Fibroblast of skin of scalp (primary cell): ENCODE measurements around the gene GLP2R.
A peak's percentile ranks its signal among the peaks of the same experiment; 100 is the strongest.

Experiments used
- DNase-seq: peaks from one replicate; pipeline ENCODE4 v3.0.0-alpha.2; 2013

Gene GLP2R

GRCh38 chr17:9855036-9855435, 29.3 kb downstream of the GLP2R start:
- DNase-seq: no peak

- DNase-seq: no peak
Observed at GRCh38 chr17:9859781-9860180, 34.1 kb downstream of the GLP2R start.

- no peak for DNase-seq
Observed at GRCh38 chr17:9860851-9861250, 35.1 kb downstream of the GLP2R start.

GRCh38 chr17:9862220-9862619, 36.5 kb downstream of the GLP2R start:
- no peak for DNase-seq

- DNase-seq: no peak
Observed at GRCh38 chr17:9862949-9863348, 37.2 kb downstream of the GLP2R start.

GRCh38 chr17:9865586-9865985, 39.9 kb downstream of the GLP2R start:
- no peak for DNase-seq

- DNase-seq: no peak
Observed at GRCh38 chr17:9868552-9868951, 42.8 kb downstream of the GLP2R start.

GRCh38 chr17:9872852-9873251, 47.1 kb downstream of the GLP2R start:
- DNase-seq: no peak

- DNase-seq: no peak
Observed at GRCh38 chr17:9874722-9875121, 49.0 kb downstream of the GLP2R start.

GRCh38 chr17:9875441-9875840, 49.7 kb downstream of the GLP2R start:
- peak; percentile 63 for DNase-seq

- no peak for DNase-seq
Observed at GRCh38 chr17:9878356-9878755, 52.6 kb downstream of the GLP2R start.

GRCh38 chr17:9878786-9879525, 53.2 kb downstream of the GLP2R start:
- peak; percentile 51 for DNase-seq

GRCh38 chr17:9880582-9880999, 54.9 kb downstream of the GLP2R start:
- DNase-seq: peak; percentile 54

- no peak for DNase-seq
Observed at GRCh38 chr17:9883451-9883850, 57.7 kb downstream of the GLP2R start.

- no peak for DNase-seq
Observed at GRCh38 chr17:9886141-9886930, 60.6 kb downstream of the GLP2R start.

- no peak for DNase-seq
Observed at GRCh38 chr17:9887508-9887907, 61.8 kb downstream of the GLP2R start.

GRCh38 chr17:9890124-9890523, 64.4 kb downstream of the GLP2R start:
- DNase-seq: no peak

- DNase-seq: peak; percentile 63
Observed at GRCh38 chr17:9893411-9894012, 67.8 kb downstream of the GLP2R start.

GRCh38 chr17:9894231-9894630, 68.5 kb downstream of the GLP2R start:
- no peak for DNase-seq

- no peak for DNase-seq
Observed at GRCh38 chr17:9895923-9896322, 70.2 kb downstream of the GLP2R start.

GRCh38 chr17:9897372-9897968, 71.7 kb downstream of the GLP2R start:
- DNase-seq: no peak

GRCh38 chr17:9898812-9899211, 73.1 kb downstream of the GLP2R start:
- DNase-seq: no peak
